OCI-M2 (cell line): ENCODE data around the gene UBA3.

Experiments used
- DNase-seq: peaks from one replicate; lab custom pipeline; 2025; ENCODE audit not compliant: unreplicated experiment; lab: John Stamatoyannopoulos, UW

The UBA3 gene

GRCh38 chr3:69080233-69080920 is at the start of gene UBA3:
UBA3 (minus strand) TSS chr3:69080365; CDS start chr3:69080353, 12 bp downstream.
- DNase-seq: no peak

GRCh38 chr3:69129531-69129930 is 49.4 kb upstream of the UBA3 start:
- no peak for DNase-seq

- no peak for DNase-seq
These were observed 48.3 kb upstream of the UBA3 start for GRCh38 chr3:69128509-69128908.

- no peak for DNase-seq
These were observed 46.8 kb upstream of the UBA3 start for GRCh38 chr3:69126999-69127398.

GRCh38 chr3:69126216-69126615 is 46.1 kb upstream of the UBA3 start:
- no peak for DNase-seq

GRCh38 chr3:69122403-69122802 is 42.2 kb upstream of the UBA3 start, which contains the start of gene LMOD3:
LMOD3 (minus strand) TSS chr3:69122595; CDS start chr3:69122386, 209 bp downstream.
- no peak for DNase-seq

GRCh38 chr3:69121950-69122349 is 41.8 kb upstream of the UBA3 start:
- DNase-seq: no peak

- no peak for DNase-seq
These were observed 41.3 kb upstream of the UBA3 start for GRCh38 chr3:69121513-69121912.

GRCh38 chr3:69120879-69121464 is 40.8 kb upstream of the UBA3 start:
- DNase-seq: peak; percentile 17

- no peak for DNase-seq
These were observed 39.5 kb upstream of the UBA3 start for GRCh38 chr3:69119681-69120080.

GRCh38 chr3:69119138-69119537 is 39.0 kb upstream of the UBA3 start:
- no peak for DNase-seq

- DNase-seq: no peak
These were observed 38.4 kb upstream of the UBA3 start for GRCh38 chr3:69118555-69118954.

- DNase-seq: no peak
These were observed 36.7 kb upstream of the UBA3 start for GRCh38 chr3:69116897-69117296.

GRCh38 chr3:69116162-69116561 is 36.0 kb upstream of the UBA3 start:
- no peak for DNase-seq

- DNase-seq: no peak
These were observed 35.6 kb upstream of the UBA3 start for GRCh38 chr3:69115731-69116130.

- no peak for DNase-seq
These were observed 33.4 kb upstream of the UBA3 start for GRCh38 chr3:69113536-69113935.

- DNase-seq: no peak
These were observed 30.9 kb upstream of the UBA3 start for GRCh38 chr3:69110941-69111546.

- no peak for DNase-seq
These were observed 28.6 kb upstream of the UBA3 start for GRCh38 chr3:69108811-69109210.

GRCh38 chr3:69107841-69108240 is 27.7 kb upstream of the UBA3 start:
- DNase-seq: no peak

GRCh38 chr3:69105320-69105719 is 25.2 kb upstream of the UBA3 start:
- DNase-seq: no peak

GRCh38 chr3:69104586-69104985 is 24.4 kb upstream of the UBA3 start:
- no peak for DNase-seq

GRCh38 chr3:69103123-69103522 is 23.0 kb upstream of the UBA3 start:
- no peak for DNase-seq
